Keratinocyte (primary cell): ENCODE data around the gene NTHL1. TPM values are rescaled to one million over a fixed set of nuclear protein-coding genes. Genes with fewer than 3 reads are reported as not detected.

Experiments
- DNase-seq: peaks from one replicate; pipeline ENCODE4 v3.0.0-alpha.2; 2011; ENCODE audit warnings: low read depth, missing footprints, low spot score
- FAIRE-seq: peaks from 2 replicates; lab custom pipeline; 2011; peaks lifted over from hg19 to GRCh38; lab: Jason Lieb, UNC
- H2AFZ ChIP-seq: 2 replicates; pipeline ENCODE4 v1.6.0; 2012; ENCODE audit warnings: low read length, control low read depth, inconsistent platforms; ENCODE audit not compliant: control insufficient read depth
- H3K27ac ChIP-seq: 2 replicates; pipeline ENCODE4 v1.5.1; 2011; ENCODE audit warnings: low read length; ENCODE audit not compliant: control insufficient read depth, insufficient read depth
- H3K27me3 ChIP-seq: 3 replicates; pipeline ENCODE4 v1.6.0; 2011; ENCODE audit warnings: low read length; ENCODE audit not compliant: control insufficient read depth, insufficient read depth; ENCODE audit errors: extremely low read depth
- H3K36me3 ChIP-seq, 2 experiments: 2 replicates in 1 of 2; 3 replicates in 1 of 2; pipeline ENCODE4 v1.5.1; 2011; ENCODE audit warnings: low read length in 2 of 2, mild to moderate bottlenecking in 1 of 2; ENCODE audit not compliant: control insufficient read depth in 2 of 2, insufficient read depth in 2 of 2; ENCODE audit errors: extremely low read depth in 1 of 2
- H3K4me1 ChIP-seq: 3 replicates; pipeline ENCODE4 v1.5.1; 2011; ENCODE audit warnings: low read length; ENCODE audit not compliant: control insufficient read depth, insufficient read depth; ENCODE audit errors: extremely low read depth
- H3K4me2 ChIP-seq: 3 replicates; pipeline ENCODE4 v1.6.0; 2011; ENCODE audit warnings: low read depth, low read length; ENCODE audit not compliant: control insufficient read depth, insufficient read depth; ENCODE audit errors: extremely low read depth
- H3K4me3 ChIP-seq, 3 experiments: fragments of 200-600 bp in 1 of 3; sonication (generic) in 1 of 3; 2 replicates in 2 of 3; 3 replicates in 1 of 3; pipeline ENCODE4 v1.5.1; 2011 to 2016; ENCODE audit warnings: low read length in 3 of 3, mild to moderate bottlenecking in 3 of 3, control low read depth in 2 of 3, inconsistent platforms in 1 of 3, low read depth in 1 of 3, mixed read lengths in 1 of 3, mixed run types in 1 of 3, moderate library complexity in 1 of 3; ENCODE audit not compliant: control insufficient read depth in 2 of 3, insufficient read depth in 2 of 3; ENCODE audit errors: extremely low read depth in 1 of 3
- H3K79me2 ChIP-seq: 2 replicates; pipeline ENCODE4 v1.6.0; 2012; ENCODE audit warnings: low read length; ENCODE audit not compliant: control insufficient read depth, insufficient read depth
- H3K9ac ChIP-seq: 3 replicates; pipeline ENCODE4 v1.6.0; 2011; ENCODE audit warnings: low read length; ENCODE audit not compliant: control insufficient read depth, insufficient read depth; ENCODE audit errors: extremely low read depth
- H3K9me1 ChIP-seq: 3 replicates; pipeline ENCODE4 v1.6.0; 2011; ENCODE audit warnings: low read length; ENCODE audit not compliant: control insufficient read depth, insufficient read depth; ENCODE audit errors: extremely low read depth
- H3K9me3 ChIP-seq: 2 replicates; pipeline ENCODE4 v1.5.1; 2012; ENCODE audit warnings: low read depth, low read length; ENCODE audit not compliant: control insufficient read depth
- H4K20me1 ChIP-seq: 3 replicates; pipeline ENCODE4 v1.6.0; 2011; ENCODE audit warnings: low read length; ENCODE audit not compliant: control insufficient read depth, insufficient read depth; ENCODE audit errors: extremely low read depth
- EZH2 ChIP-seq: IDR thresholded peaks from one replicate; pipeline ENCODE4 v1.6.1; 2012; ENCODE audit warnings: inconsistent platforms, mild to moderate bottlenecking, low read length, moderate library complexity
- dilution Hi-C: fragments of 300-500 bp; cut with MboI; formaldehyde crosslinking; loops from one replicate; pipeline ENCODE4 v1.7.0; 2020; ENCODE audit warnings: low sequenced_read_pairs; ENCODE audit not compliant: extremely low pct_ligation_motif_present
- polyA plus RNA-seq, 5 experiments: library from polyadenylated mRNA; depleted of rRNA in 3 of 5; stranded (reverse) in 3 of 5; stranded (forward) in 1 of 5; unstranded in 1 of 5; fragments of >200 nt; gene quantifications; 1 replicate in 1 of 5; 2 replicates in 3 of 5; 3 replicates in 1 of 5; pipeline versions ENCODE4 v1.2.1 to v1.2.3, GENCODE V29; 2011 to 2012; ENCODE audit warnings: missing spikeins in 2 of 5, low read depth in 1 of 5, low replicate concordance in 1 of 5
- TF ChIP-seq, protein P1 (sequence below), 3 experiments: IDR thresholded peaks in 1 of 3; conservative IDR thresholded peaks in 1 of 3; optimal IDR thresholded peaks in 1 of 3; 2 replicates in 2 of 3; 3 replicates in 1 of 3; pipeline versions ENCODE3 to v1.5.1; 2011; ENCODE audit warnings: low read length in 3 of 3, mild to moderate bottlenecking in 3 of 3, moderate library complexity in 2 of 3, control low read depth in 1 of 3, inconsistent platforms in 1 of 3; ENCODE audit not compliant: insufficient read depth in 2 of 3; ENCODE audit errors: extremely low read depth in 1 of 3

The NTHL1 gene
- polyA plus RNA-seq, 1 donor (not counting 4 experiments of a cell fraction or from before 2014, with no cell fraction given): 8.5 TPM

- Histone ChIP-seq H3K79me2 (no peaks in the 10 kb centered on the region), H3K9ac (no peak overlapping the region), H3K4me1 (peaks cover 9% of the 10 kb centered on the region), H3K27ac (no peak overlapping the region), H2AFZ (no peak overlapping the region), H3K9me3 (no peaks in the 10 kb centered on the region), H3K4me2 (no peak overlapping the region), H3K27me3 (no peaks in the 10 kb centered on the region), H3K9me1 (no peaks in the 10 kb centered on the region), H3K36me3 (peaks cover 0 to 3% of the 10 kb centered on the region in 2 experiments), H3K4me3 (no peak overlapping the region), H4K20me1 (no peaks in the 10 kb centered on the region)
- FAIRE-seq (no peak), DNase-seq (no peak)
- dilution Hi-C loops: no loop called here
- TF ChIP-seq EZH2: no peak
- TF ChIP-seq, protein P1, sequence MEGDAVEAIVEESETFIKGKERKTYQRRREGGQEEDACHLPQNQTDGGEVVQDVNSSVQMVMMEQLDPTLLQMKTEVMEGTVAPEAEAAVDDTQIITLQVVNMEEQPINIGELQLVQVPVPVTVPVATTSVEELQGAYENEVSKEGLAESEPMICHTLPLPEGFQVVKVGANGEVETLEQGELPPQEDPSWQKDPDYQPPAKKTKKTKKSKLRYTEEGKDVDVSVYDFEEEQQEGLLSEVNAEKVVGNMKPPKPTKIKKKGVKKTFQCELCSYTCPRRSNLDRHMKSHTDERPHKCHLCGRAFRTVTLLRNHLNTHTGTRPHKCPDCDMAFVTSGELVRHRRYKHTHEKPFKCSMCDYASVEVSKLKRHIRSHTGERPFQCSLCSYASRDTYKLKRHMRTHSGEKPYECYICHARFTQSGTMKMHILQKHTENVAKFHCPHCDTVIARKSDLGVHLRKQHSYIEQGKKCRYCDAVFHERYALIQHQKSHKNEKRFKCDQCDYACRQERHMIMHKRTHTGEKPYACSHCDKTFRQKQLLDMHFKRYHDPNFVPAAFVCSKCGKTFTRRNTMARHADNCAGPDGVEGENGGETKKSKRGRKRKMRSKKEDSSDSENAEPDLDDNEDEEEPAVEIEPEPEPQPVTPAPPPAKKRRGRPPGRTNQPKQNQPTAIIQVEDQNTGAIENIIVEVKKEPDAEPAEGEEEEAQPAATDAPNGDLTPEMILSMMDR (optimal IDR thresholded peaks at IDR 0.05 in 1 of 3, IDR thresholded peaks at IDR 0.05 in 1 of 3, conservative IDR thresholded peaks at IDR 0.05 in 1 of 3; ENCODE audit: extremely low read depth in 1 of 3, insufficient read depth in 2 of 3, low read length in 3 of 3): no peak
Observed at GRCh38 chr16:2036200-2036966, 11.3 kb downstream of the NTHL1 start.

- Histone ChIP-seq H3K4me1 (peaks cover 9% of the 10 kb centered on the region), H3K27me3 (no peaks in the 10 kb centered on the region), H3K9ac (no peak overlapping the region), H3K27ac (no peak overlapping the region), H3K36me3 (peaks cover 0 to 3% of the 10 kb centered on the region in 2 experiments), H3K9me1 (no peaks in the 10 kb centered on the region), H3K4me2 (no peak overlapping the region), H2AFZ (no peak overlapping the region), H3K79me2 (no peaks in the 10 kb centered on the region), H3K9me3 (no peaks in the 10 kb centered on the region), H3K4me3 (no peak overlapping the region), H4K20me1 (no peaks in the 10 kb centered on the region)
- no peak for FAIRE-seq
- dilution Hi-C loops: no loop called here
- TF ChIP-seq, protein P1 (optimal IDR thresholded peaks at IDR 0.05 in 1 of 3, IDR thresholded peaks at IDR 0.05 in 1 of 3, conservative IDR thresholded peaks at IDR 0.05 in 1 of 3; ENCODE audit: extremely low read depth in 1 of 3, insufficient read depth in 2 of 3, low read length in 3 of 3): no peak
- TF ChIP-seq EZH2: no peak
- DNase-seq: no peak
Observed at GRCh38 chr16:2035431-2036199, 12.0 kb downstream of the NTHL1 start.
